HG02571 (cell line): ENCODE data around the gene DLX1.
"Not testable (repeated sequence)": the region's sequence is repeated elsewhere in the genome, so short reads cannot be mapped to it uniquely, and the experiment has no call there.

ENCODE experiments used
- ATAC-seq: cut with Tn5 transposase; IDR thresholded peaks from one replicate; pipeline ENCODE4 v1.9.1; 2021; ENCODE audit warnings: mild to moderate bottlenecking, moderate library complexity; ENCODE audit not compliant: unreplicated experiment

DLX1 gene

DNA sequence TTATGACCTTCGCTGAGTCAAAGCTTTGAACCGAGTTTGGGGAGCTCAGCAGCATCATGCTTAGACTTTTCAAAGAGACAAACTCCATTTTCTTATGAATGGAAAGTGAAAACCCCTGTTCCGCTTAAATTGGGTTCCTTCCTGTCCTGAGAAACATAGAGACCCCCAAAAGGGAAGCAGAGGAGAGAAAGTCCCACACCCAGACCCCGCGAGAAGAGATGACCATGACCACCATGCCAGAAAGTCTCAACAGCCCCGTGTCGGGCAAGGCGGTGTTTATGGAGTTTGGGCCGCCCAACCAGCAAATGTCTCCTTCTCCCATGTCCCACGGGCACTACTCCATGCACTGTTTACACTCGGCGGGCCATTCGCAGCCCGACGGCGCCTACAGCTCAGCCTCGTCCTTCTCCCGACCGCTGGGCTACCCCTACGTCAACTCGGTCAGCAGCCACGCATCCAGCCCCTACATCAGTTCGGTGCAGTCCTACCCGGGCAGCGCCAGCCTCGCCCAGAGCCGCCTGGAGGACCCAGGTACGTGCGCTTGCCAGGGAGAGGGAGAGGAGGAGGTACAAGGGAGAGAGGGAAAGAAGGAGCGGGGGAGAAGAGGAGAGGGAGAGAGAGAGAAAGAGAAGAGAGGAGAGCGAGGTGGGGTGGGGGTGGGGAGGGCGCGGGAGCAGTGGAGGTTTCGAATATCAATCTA lies at the start of gene DLX1:
DLX1 (plus strand) TSS at position 48 of the 700 bp plus-strand sequence; CDS start at position 219, 171 bp downstream.
- no peak for ATAC-seq

DNA sequence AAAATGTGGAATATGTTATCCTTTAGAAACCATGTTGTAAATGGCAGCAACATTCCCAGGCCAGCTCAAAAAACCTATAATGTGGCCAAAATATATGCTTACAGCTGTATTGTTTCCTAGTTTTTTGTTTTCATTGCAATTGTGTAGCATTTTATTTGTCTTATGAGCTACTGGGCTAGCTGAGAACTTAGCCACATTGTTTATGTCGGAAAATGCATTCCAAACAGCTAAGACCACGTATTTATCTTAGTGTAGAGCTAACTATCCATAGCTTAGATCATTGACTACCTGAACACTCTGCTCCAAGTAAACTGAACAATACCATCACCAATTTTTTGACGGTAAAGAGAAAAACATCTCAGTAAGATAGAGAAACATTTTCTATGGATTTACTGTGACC lies 47.2 kb upstream of the DLX1 start:
- no peak for ATAC-seq

DNA sequence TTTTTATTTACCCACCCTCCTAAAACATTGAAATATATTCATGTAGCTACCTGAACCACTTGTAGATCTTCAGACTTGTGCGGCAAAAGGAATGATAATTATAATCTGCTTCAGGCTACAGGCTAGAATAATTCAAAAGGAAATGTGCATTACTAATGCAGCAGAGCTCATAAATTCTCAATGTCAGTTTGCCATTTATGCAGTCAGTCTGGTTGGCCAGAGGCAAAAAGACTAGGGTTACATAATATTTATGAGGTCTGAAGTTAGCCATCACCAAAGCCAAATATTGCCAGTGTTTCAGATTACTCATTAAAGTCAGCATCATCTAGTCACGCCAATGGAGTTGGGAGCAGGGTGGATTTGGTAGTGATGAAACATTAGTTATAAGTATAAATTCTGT lies 46.7 kb upstream of the DLX1 start:
- no peak for ATAC-seq

DNA sequence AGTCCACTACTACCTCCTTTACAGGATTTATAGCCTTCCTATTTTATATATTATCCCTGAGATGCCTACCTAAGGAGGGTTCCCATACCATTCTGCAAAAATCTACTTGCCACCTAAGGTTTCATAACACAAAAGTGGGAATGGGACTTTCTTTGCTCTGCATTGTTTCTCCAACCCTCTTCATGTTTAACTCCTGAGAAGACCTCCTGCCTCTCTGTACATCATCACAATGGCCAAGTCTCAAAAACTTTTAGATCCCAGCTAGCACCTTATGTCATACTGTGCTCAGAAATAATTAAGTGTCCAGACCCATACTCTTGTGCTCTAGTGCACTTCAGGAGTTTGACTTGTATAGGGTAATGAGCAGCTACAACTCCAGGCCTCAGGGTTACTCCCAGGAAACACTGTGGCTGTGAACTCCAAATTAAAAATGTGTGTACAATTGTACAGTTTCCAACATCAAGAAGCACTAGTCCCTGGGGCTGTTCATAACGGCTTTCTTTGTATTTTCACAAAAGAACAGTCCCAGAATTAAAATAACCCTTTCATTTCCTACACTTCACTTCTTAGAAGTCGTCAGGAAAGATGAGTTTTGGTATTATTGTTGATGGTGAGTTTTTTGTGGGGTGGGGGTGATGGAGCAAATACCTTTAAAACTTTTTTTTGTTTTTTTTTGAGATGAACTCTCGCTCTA lies 46.1 kb upstream of the DLX1 start:
- ATAC-seq: no peak

DNA sequence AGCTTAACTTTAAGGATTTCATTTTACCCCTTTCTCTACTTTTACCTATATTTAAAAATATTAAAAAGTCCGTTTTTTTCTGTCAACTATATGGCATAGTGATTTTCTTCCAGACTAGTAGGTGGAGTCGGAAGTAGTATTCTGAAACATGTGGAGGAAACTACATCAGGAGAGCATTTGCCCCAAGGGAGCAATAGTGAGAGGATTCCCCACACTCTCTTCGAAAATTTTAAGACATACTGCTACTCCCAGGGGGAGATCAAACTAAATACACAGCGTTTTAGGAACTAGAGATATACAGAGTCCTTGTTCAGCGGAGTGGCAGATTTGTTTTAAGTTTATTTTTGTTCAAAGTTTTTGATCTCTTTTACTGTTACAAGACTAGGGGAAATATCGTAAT lies 45.0 kb upstream of the DLX1 start:
- ATAC-seq: no peak

DNA sequence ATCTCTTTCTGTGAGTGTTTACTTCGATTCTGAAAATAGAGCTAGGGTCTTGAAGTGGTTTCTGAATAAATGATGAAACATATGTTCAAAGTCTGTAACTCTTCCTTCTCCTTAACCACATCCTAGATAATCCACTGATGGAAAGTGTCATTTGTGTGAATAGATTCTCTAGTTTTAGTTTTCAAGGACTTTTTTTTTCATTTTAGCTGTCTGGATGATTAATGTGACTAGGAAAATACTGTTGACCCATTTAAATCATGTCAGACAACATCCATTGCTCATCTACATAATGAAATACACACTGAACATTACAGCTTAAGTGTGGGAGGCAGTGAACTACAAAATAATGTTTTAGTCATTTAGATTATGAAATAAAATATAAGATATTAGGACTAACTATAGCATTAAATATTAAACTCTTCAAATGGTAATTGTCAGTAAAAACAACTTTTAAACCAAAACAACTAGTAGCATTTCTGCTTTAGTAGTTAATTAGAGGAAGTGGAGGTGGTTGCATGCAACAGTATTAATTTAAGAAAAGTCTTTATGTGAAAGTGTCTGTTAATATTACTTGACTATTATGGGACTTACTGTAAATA lies 39.1 kb upstream of the DLX1 start:
- ATAC-seq: no peak

DNA sequence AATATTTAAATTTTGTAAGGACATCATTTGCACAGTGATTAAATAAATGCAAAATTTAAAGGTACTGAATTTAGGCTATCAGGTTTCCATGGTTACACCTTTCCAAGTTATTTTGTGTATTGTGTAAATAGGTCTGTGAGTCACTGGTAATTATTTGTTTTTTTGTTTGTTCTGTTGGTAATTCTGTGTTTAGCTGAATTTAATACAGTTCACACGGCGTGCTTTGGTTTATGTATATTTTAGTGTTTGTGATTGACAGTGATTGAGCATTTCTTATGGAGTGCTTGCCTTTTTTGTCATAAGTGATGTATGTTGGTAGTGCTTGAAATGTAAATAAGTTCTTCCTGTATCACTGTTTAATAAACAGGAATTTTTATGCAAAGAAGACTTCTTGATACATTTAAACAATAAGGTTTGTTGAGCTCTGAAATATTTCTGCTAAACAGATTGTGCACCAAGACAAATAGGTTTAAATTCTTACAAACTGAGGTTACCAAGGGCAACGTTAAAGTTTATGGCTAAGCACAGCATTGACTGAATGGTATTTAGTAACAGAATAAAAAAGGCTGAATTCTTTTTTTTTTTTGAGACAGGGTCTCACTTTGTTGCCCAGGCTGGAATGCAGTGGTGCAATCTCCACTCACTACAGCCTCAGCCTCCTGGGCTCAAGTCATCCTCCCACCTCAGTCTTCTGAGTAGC lies 38.3 kb upstream of the DLX1 start:
- no peak for ATAC-seq

DNA sequence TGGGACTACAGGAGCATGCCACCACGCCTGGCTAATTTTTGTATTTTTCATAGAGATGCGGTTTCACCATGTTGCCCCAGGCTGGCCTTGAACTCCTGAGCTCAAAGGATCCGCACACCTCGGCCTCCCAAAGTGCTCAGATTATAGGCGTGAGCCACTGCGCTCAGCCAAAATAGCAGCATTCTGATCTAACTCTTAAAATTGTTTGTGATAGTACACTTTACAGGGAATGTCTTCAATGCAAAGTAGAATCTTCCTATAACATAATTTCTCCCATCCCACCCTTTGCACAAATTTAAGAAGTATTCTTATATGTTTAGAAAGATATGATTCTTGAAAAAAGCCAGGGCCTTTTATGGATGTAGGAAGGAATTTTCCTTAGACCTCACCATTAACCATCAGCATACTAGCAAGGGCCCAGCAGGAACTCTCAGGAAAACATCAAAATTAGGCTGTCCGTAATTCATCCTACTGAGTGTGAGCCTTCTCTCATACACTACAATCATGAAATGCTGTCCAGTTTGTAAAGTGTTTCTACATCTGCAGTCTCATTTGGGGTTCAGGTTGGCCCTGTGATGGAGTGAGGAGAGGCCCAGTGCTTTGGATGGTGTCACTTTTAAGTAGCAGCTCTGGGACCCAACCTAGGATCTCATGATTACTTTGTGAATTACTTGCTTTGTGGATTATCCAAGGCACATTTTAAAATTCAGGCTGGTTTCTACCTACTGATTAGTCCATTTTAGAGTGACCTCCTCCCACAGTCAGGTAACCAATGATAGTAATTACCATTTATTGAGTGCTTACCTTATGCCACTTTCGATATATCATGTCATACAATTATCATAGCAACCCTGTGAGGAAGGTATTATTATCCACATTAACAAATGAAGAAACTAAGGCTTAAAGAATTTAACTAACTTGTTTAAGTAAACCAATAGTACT lies 37.5 kb upstream of the DLX1 start:
- no peak for ATAC-seq

DNA sequence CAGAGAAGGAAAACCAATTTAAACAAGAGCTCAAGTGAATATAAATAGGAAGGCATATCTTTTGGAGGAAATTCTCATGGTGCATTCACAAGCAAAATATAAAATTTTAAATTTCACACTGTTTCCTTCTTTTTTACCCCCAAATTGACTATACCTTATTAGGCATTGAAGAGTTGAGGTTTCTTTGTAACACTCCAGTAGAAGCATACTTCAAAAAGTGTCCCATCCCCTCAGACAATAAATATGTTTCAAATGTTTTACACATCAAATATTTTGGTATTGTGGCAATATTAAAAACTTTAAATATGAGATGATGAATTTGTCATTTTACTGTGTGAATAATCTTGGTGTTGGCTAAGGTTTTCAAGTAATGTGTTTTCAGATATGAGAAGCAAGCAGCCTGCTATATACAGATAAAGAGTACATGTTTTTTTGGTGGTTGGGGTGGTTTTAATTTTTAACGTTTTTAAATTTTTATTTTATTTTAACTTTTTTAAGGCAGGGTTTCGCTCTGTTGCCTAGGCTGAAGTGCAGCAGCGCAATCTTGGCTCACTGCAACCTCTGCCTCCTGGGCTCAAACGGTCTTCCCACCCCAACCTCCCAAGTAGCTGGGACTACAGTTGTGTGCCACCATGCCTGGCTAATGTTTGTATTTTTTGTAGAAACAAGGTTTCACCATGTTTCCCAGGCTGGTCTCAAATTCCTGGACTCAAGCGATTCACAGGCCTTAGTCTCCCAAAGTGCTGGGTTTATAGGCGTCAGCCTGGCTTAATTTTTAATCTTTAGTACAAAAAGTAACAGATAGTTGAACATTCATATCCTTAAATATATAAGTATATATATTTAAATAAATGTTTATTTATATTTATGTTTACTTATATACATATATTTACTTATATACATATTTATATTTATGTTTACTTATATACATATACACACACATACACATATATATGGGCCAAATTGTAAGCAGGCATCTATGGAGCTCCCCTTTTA lies 36.5 kb upstream of the DLX1 start:
- no peak for ATAC-seq

DNA sequence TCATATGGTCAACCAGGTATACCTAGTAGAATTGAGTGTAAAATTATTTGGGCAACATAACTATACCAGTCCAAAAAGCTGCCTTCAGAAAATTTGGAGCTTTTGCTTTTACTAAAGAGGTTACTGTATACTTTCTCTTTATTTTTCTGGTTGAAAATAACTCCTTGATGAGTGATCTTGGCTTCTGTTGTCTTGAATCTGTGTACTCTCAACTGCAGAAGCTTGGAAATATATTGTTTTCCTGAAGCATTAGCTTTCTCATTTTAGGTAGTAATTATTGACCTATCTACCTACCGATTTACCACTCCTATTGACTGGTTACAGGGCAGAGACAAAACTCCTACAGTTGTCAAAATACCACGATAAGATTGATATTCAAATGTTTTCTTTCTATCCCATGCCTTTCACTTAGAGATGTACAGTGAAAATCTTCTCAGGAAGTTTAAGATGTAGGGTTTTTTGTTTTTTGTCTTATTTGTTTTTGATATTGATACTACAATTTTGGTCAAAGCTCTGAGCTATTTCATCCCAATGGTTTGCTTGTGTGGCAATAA lies 35.7 kb upstream of the DLX1 start:
- no peak for ATAC-seq

DNA sequence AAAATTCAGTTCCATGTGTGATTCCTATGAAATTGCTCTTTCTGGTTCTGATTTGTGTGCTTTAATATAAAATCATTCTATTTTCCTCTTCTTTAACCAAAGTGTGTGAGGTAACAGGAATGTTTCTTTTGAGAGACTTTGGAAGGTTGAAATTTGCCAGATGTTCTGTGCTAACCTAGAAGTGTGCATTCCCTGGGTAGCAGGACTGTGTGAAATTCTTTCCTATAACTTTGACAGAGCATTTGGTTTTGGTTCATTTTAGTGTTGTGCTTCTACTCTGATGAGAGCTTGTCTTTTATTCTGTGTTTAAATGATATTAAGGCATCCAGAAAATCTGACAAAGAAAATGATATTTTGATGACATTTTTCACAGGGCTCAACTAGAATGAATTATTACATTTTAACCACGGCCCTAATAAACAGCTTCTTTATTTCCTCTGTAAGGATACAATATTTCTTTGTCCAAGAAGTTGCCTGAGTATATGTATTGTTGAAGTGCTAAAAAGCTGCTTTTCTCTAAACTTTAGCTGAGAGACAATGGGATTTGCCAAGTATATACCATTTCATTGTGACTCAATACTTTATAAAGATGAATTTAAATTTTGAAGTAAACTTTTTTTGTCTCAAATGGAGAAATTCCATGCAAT lies 34.7 kb upstream of the DLX1 start:
- no peak for ATAC-seq

DNA sequence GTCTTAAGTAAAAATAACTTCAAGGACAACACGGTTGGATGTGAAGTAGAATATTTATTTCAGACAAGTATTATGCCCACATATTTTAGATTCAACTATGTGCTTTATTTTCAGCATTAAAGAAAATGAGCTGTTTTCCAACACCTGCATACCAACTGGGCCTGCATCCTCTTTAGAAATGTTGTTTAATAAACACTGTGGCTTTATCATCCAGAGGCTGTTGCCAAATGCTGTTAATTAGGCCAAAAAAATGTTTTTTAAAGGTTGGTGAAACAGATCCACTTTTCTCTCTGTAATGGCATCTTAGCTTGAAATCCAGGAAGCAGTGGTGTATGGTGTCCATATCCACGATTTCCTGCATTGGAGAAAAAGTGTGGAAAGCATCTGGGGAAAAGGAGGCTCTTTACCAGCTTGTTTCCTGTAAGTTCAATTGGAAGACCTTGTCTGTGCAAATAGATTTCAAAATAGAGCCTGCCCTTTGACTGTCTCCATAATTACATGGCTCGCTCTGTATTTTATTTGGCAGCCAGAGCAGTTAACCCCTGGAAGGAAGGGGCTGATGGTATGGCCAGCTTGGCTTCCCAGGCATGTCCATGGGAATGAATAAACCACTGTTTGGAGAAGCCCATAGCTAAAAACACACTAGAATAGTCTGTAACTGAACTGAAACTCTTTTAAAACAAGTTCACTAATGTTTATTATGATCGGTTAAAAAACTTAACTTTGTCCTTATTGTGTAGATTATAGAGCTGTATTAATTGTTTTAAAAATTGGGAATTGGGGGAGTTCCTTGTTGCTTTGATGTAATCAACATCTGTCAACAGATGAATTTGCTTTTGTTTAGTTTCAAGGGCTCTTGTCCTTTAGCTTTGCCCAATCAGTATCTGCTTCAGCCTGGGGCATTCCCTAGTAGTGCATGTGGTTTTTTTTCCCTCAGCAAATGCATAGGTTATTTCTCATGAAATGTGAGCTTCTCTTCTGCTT lies 33.0 kb upstream of the DLX1 start:
- ATAC-seq: no peak

DNA sequence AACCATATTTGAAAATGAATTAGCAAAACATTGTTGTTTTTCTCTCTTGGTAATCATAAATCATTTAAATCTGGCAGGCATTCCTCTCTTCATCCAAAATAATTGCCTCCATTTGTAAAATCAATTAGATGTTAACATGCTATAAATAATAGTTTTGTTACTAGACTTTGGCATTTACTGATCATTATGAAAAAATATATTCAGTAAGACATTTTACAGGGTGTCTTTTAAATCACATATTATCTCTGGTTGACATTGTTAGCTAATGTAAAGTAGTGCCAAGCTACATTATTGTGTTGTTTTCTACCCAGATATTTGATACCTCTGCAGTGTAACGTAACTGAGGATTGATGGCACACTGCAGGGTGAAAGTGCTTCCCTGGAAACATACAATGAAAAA lies 31.8 kb upstream of the DLX1 start:
- ATAC-seq: no peak

DNA sequence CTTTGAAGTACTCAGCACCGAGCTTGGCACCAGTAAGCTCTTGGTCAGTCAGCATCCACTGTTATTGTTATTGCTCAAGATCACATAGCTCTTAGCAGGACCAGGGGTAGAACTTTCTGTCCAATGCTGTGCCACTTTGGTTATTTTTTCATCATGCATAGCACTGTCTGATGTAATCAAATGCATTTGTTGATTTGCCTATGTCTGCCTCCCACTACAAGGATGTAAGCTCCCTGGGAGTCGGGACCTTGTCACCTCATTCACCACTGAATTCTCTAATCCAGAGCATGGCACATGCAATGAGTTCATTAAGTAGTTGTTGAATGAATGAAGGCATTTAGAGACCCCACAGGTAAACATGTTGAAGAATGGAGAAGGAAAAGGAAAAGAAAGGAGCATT lies 29.0 kb upstream of the DLX1 start:
- ATAC-seq: no peak

DNA sequence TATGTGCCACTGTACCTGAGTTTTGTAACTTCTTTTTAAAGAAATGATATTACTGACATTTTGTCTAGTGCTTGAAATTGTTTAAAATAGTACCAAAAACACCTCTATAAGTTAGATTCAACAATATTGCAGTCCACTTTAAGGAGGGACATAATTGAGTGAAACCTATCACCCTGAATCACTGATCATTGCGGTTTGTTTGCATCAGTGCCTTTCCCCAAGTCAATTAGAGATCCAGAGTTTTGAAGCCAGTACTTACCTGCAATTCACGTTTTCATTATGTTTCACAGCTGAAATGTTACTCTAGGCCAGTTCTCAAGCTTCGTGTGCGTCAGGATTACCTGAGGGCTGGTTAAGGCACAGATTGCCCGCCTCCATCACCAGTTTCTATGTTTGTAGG lies 26.6 kb upstream of the DLX1 start:
- ATAC-seq: no peak

DNA sequence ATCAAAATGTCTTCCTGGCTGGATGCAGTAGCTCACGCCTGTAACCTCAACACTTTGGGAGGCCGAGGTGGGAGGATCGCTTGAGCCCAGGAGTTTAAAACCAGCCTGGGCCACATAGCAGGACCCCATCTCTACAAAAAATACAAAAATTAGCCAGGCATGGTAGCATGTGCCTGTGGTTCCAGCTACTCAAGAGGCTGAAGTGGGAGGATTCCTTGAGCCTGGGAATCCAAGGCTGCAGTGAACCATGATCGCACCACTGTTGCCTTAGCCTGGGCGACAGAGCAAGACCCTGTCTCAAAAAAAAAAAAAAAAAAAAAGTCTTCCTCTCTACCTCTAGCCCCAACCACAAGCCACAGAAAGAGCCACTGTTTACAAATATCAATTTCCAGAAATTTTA lies 25.2 kb upstream of the DLX1 start:
- ATAC-seq: not testable (repeated sequence)

DNA sequence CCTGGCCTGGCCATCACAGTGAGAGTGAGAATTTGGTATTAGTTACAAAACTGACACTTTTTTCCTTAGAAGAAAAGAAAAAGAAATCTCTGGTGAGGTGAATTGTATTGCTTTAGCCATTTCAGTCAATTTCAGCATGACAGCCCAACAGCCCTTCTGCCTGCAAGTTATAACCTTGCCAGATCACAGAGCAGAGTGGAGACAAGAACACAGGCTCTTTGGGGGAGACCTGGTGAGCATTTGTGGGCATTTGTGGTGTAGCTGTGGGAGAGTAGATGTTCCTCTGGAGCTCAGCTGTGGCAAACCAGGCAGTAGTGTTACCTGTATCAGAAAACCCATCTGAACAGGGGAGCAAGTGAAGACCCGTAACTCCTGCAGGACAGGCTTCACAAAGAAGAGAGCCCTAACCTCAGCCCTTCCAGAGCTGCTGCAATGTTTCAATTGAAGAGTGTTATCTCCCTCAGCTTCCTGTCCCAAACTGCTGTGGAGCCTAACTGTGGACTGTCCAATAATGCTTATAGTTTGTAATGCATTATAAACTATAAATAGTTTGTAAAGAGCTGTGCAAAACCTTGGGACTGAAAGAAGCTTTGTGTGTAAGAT lies 22.8 kb upstream of the DLX1 start:
- ATAC-seq: no peak
